HG03432 (cell line): ENCODE measurements around the gene ROBO1.
"Not testable (repeated sequence)": the region's sequence is repeated elsewhere in the genome, so short reads cannot be mapped to it uniquely, and the experiment has no call there.

Experiments
- ATAC-seq: cut with Tn5 transposase; IDR thresholded peaks from one replicate; pipeline ENCODE4 v1.9.1; 2021; ENCODE audit warnings: mild to moderate bottlenecking, moderate library complexity; ENCODE audit not compliant: unreplicated experiment

Gene ROBO1

DNA sequence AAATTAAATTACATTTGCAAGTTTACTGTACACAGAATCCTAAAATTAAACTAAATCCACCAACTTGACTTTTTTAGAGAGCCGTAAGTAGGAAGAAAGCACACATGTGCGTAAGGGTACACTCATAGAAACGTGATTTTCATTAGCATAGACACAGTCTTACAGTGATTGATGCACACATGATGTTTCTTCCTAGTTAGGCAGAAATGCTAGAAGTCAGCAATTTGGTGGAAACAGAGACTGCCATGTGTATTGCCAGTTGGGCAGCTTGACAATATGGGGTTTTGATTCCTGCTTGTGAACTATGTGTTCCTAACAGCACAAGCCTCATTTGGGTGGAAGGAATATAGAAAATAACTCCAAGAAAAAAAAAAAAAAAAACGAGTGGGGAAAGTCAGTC is 878.5 kb downstream of the ROBO1 start:
- ATAC-seq, result no peak

DNA sequence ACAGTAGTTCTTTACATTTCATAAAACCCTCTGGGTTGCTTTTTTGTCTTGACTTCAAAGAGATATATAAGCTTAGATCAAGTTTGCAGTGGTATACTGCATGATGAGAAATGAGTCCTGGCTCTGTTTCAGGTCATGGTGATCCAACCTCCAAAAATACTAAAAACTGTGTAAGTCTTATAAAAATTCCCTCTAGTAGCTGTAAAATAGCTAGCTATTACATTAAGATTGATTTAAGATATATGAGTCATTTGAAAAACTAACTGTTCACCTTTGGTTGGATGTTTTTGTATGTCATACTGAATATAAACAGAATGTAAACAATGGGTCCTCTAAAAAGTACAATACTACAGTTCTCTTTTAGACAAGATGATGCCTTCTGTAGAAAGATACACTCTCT is 879.2 kb downstream of the ROBO1 start:
- no peak for ATAC-seq

DNA sequence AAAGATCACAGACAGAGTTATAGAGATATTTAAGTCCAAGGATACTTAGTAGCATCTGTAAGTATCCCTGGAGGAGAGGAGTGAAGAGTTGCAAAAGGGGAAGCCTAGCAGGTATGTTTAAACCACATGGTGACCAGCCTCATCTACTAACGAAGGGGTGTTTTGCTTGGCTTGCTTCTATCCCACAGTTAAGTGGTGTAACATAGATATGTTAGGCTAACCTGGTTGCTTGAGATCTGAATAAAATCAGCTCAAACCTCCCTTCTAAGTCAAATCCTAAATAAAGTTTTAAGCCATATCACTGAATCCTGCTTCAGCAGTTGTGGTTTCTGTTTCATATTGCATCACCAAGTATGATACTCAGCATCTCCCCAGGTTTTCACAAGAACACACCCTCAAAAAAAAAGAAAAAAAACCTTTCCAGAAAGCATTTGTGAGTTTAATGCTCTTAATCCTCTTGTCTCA is 880.2 kb downstream of the ROBO1 start:
- peak; percentile 70 for ATAC-seq

DNA sequence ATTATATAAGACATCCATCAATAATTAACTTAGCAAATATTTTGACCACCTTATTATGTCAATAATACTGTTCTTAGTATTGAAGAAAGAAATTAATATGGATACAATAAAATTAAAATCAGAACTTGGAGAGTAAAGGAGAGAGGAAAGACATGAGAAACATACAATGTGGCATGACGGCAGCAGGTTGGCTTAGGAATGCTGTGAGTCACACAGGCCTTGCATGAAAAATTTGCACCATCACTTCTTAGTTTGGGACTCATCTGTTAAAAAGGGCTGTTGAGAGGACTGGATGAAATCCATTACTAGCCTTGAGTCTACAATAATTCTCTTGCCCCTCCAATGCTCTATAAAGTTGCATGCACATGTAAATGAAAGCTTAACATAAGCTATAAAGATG is 880.8 kb downstream of the ROBO1 start:
- no peak for ATAC-seq

DNA sequence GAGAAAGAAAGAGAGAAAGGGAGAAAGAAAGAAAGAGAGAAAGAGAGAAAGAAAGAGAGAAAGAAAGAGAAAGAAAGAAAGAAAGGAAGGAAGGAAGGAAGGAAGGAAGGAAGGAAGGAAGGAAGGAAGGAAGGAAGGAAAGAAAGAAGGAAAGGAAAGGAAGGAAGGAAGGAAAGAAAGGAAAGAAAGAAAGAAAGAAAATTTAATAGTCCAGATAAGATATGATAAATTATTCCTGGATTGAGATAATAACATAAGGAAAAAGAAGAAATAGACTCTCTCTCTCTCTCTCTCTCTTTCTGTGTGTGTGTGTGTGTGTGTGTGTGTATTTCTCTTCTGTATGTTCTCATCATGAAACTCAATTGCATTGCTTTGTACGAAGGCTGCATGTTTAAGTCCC is 883.2 kb downstream of the ROBO1 start:
- not testable (repeated sequence) for ATAC-seq

DNA sequence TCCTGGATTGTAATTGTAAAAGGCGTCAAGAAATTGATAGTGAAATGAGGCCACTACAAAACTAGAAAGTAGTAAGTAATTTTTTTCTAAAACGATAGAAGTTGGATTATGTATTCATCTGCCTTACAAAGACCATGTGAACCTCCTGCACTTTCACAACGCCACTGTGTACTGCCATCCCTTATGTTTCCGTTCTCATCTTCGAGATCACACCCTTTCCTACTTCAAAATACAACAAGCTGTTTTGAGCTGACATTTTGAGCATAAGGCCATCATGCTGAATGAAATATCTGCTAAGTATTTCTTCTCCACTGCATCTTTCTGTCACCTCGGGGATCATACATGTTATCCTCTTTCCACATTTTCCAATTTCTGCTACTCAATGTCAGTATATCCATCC is 885.5 kb downstream of the ROBO1 start:
- no peak for ATAC-seq

DNA sequence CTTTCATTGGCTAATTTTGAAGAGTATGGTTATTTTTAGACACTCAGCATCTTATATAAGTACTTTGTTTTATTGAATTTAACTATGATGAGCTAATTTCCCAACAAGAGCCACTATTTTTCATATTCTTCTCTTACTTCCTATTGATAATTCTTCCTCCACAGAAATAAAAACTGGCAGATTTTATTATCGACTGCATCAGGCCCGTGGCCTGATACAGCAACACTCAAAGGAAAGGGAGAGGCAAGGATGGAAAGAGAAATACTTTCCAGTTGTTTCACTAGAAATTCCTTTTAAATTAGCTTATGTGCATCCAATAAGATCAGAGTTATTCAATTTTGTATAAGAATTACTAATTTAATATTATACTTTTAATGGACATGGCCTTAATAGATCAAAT is 886.3 kb downstream of the ROBO1 start:
- ATAC-seq, result no peak

DNA sequence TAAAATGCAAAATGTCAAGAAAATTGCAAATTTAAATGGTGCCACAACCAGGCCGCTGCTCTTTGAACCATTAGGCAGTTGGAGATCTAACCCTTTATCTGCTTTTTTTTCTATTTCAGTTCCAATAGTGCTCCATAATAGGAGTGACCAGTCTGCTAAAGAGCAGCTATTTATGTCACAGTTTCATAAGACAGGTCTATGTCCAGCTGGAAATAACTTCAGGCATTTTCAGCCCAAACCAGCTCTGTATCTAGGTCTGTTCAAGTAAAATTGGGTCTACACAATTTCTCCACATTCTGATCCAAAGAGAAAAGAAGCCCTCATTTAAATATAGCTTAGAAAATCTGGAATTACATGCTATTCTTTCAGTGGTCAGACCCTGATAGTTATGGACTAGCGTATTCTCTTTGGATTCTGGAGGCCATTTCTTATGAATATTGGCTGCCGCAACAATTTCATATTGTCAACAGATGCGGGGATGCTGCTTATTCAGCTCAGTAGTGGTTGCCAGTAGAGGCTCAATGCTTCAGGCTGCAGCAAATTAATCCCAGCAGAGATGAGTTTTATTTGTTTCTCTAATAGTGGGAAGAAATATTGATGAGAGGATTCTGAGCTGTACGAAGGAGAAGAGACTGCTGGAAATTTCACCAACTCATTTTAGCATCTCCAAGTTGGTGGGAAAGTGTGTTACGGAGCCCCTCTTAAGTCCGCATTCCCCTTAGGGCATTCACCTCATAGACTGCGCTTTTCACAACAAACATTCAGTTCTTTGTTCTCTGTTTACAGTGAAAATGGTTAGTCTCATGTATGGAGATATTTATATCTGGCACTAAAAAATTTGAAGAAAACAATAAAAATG is 887.0 kb downstream of the ROBO1 start:
- no peak for ATAC-seq

DNA sequence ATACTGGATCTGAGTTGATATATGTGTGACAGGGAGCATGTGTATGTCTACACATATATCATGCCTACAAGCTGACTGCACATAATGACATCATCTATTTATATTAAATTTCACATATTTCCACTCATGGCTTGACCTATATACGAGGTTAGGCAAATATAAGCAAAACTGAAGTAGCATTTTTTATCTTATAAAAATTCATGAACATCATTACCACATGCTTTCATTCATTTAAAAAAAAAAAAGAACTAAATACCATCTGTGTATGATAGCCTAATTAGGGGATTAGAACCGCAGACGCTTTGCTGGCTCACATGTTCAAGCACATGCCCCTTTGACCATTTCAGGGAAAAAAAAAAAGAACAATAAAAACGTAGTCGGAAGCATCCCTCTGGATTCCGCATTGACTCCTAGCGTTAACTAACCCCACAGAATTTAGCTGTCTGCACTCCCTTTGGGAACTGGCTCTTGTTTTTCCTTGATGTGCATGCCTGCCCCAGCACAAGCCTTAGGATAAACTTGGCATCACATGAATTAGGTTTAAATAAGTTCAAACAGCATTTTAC is 888.4 kb downstream of the ROBO1 start:
- ATAC-seq, result no peak

DNA sequence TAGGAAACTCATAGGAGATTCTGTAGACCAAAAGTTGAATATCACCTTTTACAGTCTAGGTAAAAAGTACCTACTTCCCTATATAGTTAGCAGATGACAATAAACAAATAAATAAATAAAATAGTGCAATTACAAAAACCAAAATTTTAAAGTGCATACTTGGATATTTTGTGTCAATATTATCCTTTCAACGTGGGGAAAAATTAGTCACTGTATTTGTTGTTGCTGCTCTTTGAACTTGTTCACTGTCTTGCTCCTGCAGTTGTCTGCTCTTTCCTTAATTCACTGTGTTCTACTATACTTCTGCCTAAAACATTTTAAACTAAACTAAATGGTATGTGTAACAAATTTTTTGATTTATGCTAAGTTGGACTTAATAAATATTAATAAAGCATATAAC is 889.0 kb downstream of the ROBO1 start:
- ATAC-seq, result no peak

DNA sequence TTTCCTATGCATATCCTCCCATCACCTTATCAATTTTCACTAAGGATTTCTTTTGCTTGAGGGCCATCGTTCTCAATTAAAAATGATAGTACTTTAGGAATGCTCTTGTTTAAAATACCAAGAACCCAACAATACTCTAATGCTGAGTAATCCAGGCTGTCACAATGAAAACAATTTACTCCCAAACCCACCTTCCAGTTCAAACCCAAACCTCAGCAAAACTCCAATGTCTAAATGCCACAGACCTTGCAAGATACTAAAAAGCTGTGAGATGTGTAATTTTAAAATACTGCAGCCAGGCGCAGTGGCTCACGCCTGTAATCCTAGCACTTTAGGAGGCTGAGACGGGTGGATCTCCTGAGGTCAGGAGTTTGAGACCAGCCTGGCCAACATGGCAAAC is 889.8 kb downstream of the ROBO1 start:
- ATAC-seq, result no peak

DNA sequence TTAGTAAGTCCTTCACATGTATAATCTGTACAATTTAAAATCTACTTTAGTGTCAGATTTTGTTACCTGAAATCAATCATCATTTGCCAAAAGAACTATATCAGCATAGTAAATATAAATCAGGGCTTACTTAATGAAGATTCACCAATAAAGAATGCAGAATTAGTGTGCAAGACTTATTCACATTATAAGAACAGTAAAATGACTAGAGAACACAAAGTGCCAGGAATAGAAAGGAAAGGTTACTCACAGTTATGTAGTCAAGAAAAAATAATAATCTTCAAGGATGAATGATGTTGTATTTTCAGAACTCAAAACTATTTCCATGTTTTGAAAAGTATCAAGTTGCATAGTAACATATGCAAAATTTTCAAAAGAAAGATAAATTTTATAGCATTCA is 891.9 kb downstream of the ROBO1 start:
- ATAC-seq, result no peak

DNA sequence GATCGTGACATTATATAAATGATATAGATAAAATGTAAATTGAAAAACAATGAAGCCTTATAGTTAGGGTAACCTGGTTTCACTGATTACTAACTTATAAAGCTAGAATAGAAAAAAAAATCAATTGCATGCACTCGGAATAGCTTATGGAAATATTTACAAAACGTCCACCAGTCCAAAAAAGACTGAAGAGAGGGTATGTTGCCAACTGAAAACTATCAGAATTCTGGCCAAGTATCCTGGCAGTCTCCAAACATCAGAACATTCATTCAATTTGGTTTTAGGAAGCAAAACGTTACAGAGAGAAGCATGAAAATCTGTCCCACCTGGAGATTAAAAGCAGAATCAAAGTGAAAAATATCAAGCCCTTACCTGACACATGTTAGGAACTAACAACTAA is 892.4 kb downstream of the ROBO1 start:
- no peak for ATAC-seq

DNA sequence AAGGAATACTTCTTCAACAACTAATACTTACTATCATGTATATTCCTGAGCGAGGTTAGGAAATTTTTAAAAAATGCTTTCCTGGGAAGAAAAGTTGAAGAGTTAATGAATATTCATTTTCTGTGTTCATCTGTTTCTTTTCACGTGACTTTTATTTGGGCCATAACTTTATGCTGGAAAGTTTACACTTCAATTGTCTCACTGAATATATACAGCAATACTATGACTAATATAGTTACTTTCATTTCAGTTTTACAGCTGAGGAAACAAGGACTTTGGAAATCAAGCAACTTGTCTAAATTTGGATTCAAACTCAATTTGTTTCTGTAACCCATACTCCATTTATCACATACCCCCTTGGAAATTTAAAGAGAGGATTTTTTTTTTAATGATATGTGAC is 894.2 kb downstream of the ROBO1 start:
- ATAC-seq, result no peak

DNA sequence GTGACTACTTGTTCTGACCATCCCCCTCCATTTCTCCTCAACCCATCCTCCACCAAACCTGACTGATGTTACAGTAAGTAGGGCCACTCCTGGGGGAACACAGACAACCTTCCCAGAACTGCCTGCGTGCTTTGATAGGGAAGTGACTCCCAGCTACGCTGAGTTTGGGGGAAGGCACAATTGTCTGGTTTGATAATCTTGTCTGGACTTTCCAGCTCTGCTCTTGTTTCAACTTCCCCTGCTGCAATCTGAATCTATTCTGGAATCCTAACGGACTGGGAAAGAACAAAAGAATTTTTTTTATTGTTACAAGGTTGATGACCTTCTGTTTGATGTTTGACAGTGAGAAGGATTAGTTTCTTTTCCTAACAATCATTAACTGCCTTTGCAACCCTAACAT is 895.6 kb downstream of the ROBO1 start:
- ATAC-seq, result no peak

DNA sequence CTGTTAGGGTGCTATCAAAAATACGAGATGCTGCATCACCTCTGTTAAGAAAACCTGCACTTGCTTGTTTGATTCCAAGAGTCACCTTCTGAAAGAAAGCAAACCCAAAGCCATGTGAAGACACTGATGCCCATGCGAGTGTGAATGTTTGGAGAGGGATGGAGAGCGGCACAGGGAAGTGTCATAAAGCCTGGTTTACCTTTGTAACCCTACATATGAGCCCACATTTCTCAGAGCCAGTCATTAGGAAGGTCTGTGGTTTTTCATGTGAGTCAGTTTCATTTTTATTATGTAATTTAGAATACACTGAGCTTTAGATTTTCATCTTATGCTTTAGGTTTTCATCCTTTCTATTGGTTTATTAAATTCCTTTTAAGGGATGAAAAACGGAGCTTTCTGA is 896.8 kb downstream of the ROBO1 start:
- ATAC-seq, result peak; percentile 82

DNA sequence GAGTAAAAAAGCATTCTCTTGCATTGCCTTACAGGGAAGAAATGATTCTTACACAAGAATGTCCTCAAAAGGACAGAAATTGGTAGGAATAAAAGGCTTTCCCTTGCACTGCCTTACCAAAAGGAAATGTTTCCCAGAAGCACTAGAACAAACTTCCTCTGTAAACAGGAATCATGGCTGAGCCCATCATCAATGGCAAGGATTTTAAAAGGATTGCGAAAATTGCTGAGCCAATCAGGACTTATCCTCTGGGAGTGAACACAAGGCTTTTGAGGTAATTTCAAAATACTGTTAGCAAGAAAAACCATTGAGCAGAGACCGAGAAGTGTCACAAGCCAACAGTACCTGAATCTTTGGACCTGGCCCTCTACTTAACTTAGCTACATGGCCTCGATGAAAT is 897.3 kb downstream of the ROBO1 start:
- no peak for ATAC-seq

DNA sequence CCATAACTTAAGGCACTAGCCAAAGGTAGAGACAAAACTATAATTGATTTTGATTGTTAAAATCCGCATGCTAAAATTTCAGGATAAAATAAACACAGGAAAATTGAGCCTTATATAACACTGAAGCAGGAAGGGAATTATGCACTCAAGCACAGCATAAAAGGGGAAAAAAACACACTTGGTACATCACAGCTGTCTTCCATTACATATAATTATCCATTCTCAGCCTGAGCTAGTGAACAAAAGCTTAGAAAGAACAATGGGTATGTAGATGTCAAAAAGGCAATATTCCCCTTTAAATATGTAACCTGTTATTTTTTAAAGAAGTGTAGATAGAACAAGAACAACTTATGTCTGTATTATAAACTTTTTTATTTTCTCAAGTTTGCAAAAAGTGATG is 899.2 kb downstream of the ROBO1 start:
- ATAC-seq, result no peak

DNA sequence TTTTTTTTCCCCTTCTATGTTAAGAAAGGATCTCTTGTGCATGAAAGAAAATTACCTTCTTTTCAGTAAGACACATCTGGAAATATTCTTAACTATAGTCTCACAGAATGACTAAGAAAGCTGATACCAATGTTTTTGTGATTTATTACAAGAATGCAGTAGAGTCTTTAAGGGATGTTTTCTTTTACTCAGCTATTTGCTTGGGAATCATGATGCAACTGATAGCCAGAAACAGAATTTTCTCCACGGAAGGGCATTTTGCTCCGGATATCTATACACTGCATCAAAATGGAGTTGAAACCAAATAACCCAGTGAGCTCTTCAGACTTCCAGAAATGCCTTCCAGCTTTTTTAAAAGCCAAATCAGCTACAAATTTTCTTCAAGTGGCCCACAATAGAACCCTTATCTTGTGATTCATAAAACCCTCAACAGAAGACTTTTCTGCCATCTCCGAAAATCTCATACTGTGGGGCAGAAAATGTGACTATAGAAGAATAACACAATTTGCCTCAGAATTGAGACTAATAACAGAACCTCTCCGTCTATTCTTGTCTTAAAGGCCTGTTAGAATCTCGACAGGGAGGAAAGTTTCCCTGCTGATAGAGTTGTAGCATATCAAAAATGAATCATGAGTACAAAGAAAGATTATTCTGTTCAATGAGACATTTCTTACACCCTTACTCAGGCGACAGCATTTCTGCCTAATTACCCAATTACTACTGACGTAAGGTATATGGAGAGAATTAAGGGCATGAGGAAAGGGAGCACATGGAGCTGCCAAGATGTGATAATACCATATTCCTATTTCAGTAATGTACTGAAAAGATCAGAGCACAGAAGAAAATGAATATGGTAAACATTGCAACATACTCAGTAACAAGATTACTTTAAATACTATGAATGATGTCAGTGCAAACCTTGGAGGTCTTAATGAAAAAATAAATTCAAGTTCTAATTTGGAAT is 900.1 kb downstream of the ROBO1 start:
- no peak for ATAC-seq

DNA sequence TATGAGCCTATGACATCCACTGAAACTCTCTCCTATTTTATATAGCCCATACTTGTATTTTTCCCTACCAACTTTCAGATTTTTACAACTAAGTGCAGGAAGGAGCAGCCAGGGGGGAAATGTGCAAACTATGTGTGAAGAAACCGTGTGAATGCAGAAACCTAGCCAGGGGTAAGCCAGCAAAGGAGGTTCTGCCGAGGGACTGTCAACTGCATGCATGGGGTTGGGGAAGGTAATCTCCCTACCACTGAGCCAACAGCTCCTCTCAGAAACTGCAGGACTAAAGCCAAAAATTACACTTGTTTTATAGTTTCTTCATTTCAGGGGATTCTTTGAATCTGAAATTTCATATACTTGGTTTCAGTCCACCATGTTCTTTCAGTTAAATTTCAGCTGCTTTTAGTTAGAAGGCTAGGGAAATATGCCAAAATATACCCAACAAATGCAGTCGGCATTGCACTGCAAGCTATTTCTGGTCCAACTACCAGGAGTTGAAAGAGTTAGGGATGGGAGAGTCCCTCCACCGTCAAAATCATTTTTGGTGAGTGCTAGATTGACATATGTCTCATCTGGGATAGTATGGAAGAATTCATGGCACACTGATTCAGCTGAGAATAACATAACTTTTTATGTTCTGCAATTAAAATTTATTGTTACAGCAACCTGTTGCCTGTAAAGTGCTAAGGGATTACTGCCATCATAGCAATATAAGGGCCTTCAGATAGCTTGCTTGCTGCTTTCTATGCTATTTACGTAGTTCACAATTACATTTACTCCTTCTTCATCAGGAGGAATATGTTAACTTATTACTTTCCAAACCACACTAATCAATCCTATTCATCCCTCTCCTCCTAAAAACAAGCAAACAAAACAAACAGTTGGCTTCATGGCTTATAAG is 904.2 kb downstream of the ROBO1 start:
- ATAC-seq, result no peak

DNA sequence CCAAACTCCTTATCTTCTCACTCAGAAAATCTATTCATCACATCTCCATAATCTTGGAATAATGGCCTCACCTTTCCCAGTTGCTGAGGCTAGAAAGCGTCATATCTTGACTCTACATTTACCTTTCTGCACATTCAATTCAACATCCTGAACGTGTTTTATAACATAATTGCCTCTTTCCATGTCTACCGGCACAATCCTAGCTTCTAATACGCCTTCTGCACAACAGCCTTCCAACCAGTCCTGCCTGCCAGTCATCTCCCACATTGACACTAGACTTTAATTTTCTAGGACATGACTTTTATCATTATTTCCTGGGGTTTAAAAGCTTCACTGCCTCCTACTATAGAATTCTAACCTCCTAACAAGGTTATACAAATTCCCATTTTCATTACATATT is 906.6 kb downstream of the ROBO1 start:
- no peak for ATAC-seq
